HepG2 (cell line): ENCODE data around the gene MOCS1.

Source experiments
- CTCF ChIP-seq: sonication (generic); formaldehyde crosslinking; IDR thresholded peaks from 2 replicates; pipeline ENCODE4 v1.5.0; 2020; ENCODE audit warnings: mild to moderate bottlenecking, missing genetic modification reagents, moderate library complexity
- EP300 ChIP-seq, 3 experiments: sonication (generic) in 1 of 3; formaldehyde crosslinking in 1 of 3; IDR thresholded peaks; 2 replicates each; pipeline versions ENCODE4 v1.5.1 to v1.6.1; 2011 to 2020; ENCODE audit warnings: low read depth in 2 of 3, low read length in 2 of 3, borderline replicate concordance in 1 of 3, improper control_type of control experiment in 1 of 3, mild to moderate bottlenecking in 1 of 3, missing genetic modification reagents in 1 of 3, moderate library complexity in 1 of 3
- EZH2 ChIP-seq: conservative IDR thresholded peaks from 2 replicates; pipeline ENCODE4 v1.6.1; 2012; ENCODE audit warnings: mild to moderate bottlenecking, low read depth, low read length, moderate library complexity
- GABPA ChIP-seq, 2 experiments: IDR thresholded peaks; 2 replicates each; pipeline ENCODE4 v1.6.1; 2011 to 2016; ENCODE audit warnings: low read depth in 2 of 2, low read length in 1 of 2, missing biosample characterization in 1 of 2, missing genetic modification characterization in 1 of 2
- MAZ ChIP-seq, 2 experiments: sonication (generic) in 1 of 2; formaldehyde crosslinking in 1 of 2; IDR thresholded peaks; 2 replicates each; pipeline versions ENCODE4 v1.5.0 to v1.6.1; 2012 to 2020; ENCODE audit warnings: low read depth in 2 of 2, mild to moderate bottlenecking in 2 of 2, borderline replicate concordance in 1 of 2, improper control_type of control experiment in 1 of 2, low read length in 1 of 2, missing genetic modification reagents in 1 of 2, moderate library complexity in 1 of 2
- PHF20 ChIP-seq: sonication (generic); formaldehyde crosslinking; IDR thresholded peaks from 2 replicates; pipeline ENCODE4 v1.5.0; 2020; ENCODE audit warnings: mild to moderate bottlenecking, missing genetic modification reagents
- POLR2AphosphoS2 ChIP-seq: IDR thresholded peaks from 2 replicates; pipeline ENCODE4 v1.6.1; 2011; ENCODE audit warnings: low read depth, low read length, improper control_type of control experiment
- REST ChIP-seq, 2 experiments: IDR thresholded peaks; 2 replicates each; pipeline ENCODE4 v1.6.1; 2011 to 2012; ENCODE audit warnings: low read length in 2 of 2, borderline replicate concordance in 1 of 2, low read depth in 1 of 2, mild to moderate bottlenecking in 1 of 2, moderate library complexity in 1 of 2
- STAT6 ChIP-seq: sonication (generic); formaldehyde crosslinking; IDR thresholded peaks from 2 replicates; pipeline ENCODE4 v1.4.0; 2020; ENCODE audit warnings: missing genetic modification reagents, mild to moderate bottlenecking, borderline replicate concordance
- ZBTB20 ChIP-seq: sonication (generic); formaldehyde crosslinking; IDR thresholded peaks from 2 replicates; pipeline ENCODE4 v1.8.1; 2023; ENCODE audit warnings: missing genetic modification reagents, low read depth, mild to moderate bottlenecking, borderline replicate concordance
- ZBTB42 ChIP-seq: sonication (generic); formaldehyde crosslinking; IDR thresholded peaks from 2 replicates; pipeline ENCODE4 v1.5.0; 2020; ENCODE audit warnings: mild to moderate bottlenecking, missing genetic modification reagents
- ZHX1 ChIP-seq: sonication (generic); formaldehyde crosslinking; IDR thresholded peaks from 2 replicates; pipeline ENCODE4 v1.8.1; 2022; ENCODE audit warnings: low read depth, mild to moderate bottlenecking, missing genetic modification reagents
- ZKSCAN1 ChIP-seq: fragments of 150-350 bp; IDR thresholded peaks from 2 replicates; pipeline ENCODE4 v1.6.1; 2014; ENCODE audit warnings: low read length
- ZNF331 ChIP-seq: sonication (generic); formaldehyde crosslinking; IDR thresholded peaks from 2 replicates; pipeline ENCODE4 v1.4.0; 2020; ENCODE audit warnings: missing genetic modification reagents

- no peak for TF ChIP-seq GABPA (IDR thresholded peaks at IDR 0.05; ENCODE audit: low read depth, low read length)
- TF ChIP-seq GABPA (CRISPR knock-in tag; IDR thresholded peaks at IDR 0.05; ENCODE audit: low read depth), result no peak
- no peak for TF ChIP-seq EZH2
- no peak for TF ChIP-seq ZBTB20 (CRISPR knock-in tag)
- TF ChIP-seq STAT6 (CRISPR knock-in tag), result no peak
- TF ChIP-seq ZBTB42 (CRISPR knock-in tag), result no peak
- TF ChIP-seq ZHX1, result no peak
- TF ChIP-seq MAZ (IDR thresholded peaks at IDR 0.05; ENCODE audit: borderline replicate concordance, low read depth, low read length), result no peak
- TF ChIP-seq MAZ (CRISPR knock-in tag; IDR thresholded peaks at IDR 0.05; ENCODE audit: low read depth), result no peak
- no peak for TF ChIP-seq POLR2AphosphoS2
- no peak for TF ChIP-seq PHF20
- no peak for TF ChIP-seq ZKSCAN1
- no peak for TF ChIP-seq CTCF (CRISPR knock-in tag)
- no peak for TF ChIP-seq ZNF331 (CRISPR knock-in tag)
- no peak for TF ChIP-seq EP300 (IDR thresholded peaks at IDR 0.05; ENCODE audit: low read depth in 2 of 2, low read length in 2 of 2)
- TF ChIP-seq EP300 (CRISPR knock-in tag; IDR thresholded peaks at IDR 0.05; ENCODE audit: borderline replicate concordance), result no peak
- TF ChIP-seq REST (IDR thresholded peaks at IDR 0.05; ENCODE audit: borderline replicate concordance in 1 of 2, low read depth in 1 of 2, low read length in 2 of 2), result no peak
Observed at GRCh38 chr6:39881851-39882530, 52.3 kb downstream of the MOCS1 start.
